ENCODE results near the gene GRM2.
A peak's percentile ranks its signal among the peaks of the same experiment; 100 is the strongest.

Gene GRM2

DNA sequence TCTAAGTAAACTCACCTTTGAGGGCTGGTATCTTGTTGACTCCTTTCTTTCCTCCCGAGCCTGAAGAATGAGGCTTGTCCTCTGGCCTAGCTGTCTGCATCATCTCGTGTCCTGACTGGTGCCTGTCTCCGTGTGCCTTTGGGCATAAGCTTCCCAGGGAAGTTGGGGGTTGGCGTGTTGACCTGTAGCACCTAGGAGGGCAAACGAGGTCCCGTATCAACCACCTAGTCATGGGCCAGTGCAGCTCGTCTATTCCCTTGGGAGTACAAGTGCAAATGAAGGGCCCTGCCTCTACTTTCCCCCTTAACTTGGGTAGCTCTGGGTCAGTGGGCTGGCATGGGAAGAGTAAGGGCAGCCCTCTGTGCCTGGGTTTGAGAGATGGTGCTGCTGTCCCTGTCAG is 27.1 kb upstream of the GRM2 start:
- POLR2A ChIA-PET (ENCODE audit: low non-redundant PET), result no interaction called here

DNA sequence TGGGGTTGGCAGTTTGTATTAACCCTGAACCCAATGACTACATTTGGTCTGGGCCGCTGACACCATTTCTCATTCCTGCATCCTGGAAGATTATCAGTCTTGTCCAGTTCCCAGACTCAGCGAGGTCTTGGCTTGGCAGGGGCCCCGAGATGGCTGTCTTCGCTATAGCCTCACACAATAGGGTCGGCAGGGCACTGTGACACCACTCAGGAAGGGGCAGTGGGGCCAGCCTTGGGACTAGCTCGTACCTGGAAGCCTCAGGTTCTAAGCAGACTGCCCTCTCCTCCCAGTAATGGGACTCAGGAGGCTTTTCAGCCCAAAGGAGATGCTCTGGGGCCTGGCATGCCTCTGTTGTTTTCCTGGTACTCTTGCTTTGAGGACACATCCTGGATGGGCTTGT is 26.7 kb upstream of the GRM2 start:
- CTCF ChIA-PET, result no interaction called here
- peak overlapping the region; percentile 82 for H3K27ac ChIP-seq
- TF ChIP-seq, protein P1, sequence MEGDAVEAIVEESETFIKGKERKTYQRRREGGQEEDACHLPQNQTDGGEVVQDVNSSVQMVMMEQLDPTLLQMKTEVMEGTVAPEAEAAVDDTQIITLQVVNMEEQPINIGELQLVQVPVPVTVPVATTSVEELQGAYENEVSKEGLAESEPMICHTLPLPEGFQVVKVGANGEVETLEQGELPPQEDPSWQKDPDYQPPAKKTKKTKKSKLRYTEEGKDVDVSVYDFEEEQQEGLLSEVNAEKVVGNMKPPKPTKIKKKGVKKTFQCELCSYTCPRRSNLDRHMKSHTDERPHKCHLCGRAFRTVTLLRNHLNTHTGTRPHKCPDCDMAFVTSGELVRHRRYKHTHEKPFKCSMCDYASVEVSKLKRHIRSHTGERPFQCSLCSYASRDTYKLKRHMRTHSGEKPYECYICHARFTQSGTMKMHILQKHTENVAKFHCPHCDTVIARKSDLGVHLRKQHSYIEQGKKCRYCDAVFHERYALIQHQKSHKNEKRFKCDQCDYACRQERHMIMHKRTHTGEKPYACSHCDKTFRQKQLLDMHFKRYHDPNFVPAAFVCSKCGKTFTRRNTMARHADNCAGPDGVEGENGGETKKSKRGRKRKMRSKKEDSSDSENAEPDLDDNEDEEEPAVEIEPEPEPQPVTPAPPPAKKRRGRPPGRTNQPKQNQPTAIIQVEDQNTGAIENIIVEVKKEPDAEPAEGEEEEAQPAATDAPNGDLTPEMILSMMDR (conservative IDR thresholded peaks at IDR 0.05; ENCODE audit: low read depth), result no peak
- POLR2A ChIA-PET (ENCODE audit: low non-redundant PET), result no interaction called here
- DNase-seq (ENCODE audit: low spot score), result no peak

More for the DNA sequence above, 27.1 kb upstream of the GRM2 start:
- no peak for DNase-seq (ENCODE audit: low spot score)
- peak overlapping the region; percentile 82 for H3K27ac ChIP-seq
- CTCF ChIA-PET, result interaction anchor here (1.3 kb wide), 1 partner anchor 178 kb away, joined by 3 read pairs; no protein-coding TSS in a partner anchor
- TF ChIP-seq, protein P1 (conservative IDR thresholded peaks at IDR 0.05; ENCODE audit: low read depth), result no peak

DNA sequence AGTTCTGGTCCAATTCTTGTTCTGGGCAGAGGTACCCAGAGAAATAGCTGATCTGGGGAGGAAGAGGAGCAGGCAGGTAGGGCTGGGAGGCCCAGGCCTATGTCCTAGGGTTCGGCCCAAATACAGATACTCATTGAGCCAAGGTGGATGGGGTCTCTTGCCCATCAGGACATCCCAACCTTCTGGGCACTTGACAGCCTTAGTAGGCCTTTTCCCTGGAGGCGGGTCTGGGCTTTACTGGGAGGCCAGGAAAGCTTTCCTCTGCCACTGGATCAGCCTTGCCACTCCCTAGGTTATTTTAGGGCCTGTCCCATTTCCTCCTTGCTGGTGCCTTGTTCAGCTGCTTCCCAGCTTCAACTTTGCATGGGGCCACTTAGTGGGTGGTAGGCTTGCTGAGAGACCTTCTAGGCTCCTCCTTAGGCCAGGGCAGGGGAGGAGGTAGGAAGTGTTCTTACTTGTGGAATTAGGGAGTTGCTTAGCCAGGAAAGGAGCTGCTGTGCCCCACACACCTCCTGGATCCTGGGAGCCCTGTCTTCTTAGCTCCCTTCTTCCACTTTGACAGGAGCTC is 26.1 kb upstream of the GRM2 start:
- ChIA-PET CTCF (interaction anchor here (0.7 to 2.0 kb wide), 2 partner anchors 141 to 179 kb away, joined by 3 to 10 read pairs; no protein-coding TSS in a partner anchor), POLR2A (ENCODE audit: low non-redundant PET) (no interaction called here)
- TF ChIP-seq, protein P1 (conservative IDR thresholded peaks at IDR 0.05; ENCODE audit: low read depth), result no peak
- no peak for DNase-seq (ENCODE audit: low spot score)
- H3K27ac ChIP-seq, result peak overlapping the region; percentile 82

DNA sequence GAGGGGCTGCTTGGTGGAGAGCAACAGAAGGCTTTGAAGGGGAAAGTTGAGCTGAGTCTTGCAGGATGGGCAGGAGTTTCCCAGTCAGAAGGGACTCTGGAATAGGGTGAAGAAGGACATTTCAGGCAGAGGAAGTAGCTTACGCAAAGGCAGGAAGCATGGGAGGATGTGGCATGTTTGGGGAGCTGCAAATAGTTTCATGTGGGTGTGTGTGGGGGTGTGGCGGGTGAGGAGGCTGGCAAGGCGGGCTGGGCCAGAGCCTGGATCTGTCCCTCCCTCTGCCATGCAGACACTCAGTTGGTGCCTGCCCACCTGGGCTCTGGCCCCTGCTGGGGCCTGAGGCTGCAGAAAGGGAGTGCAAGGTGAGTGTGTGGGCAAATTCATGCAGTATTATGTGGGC is 25.4 kb upstream of the GRM2 start:
- H3K27ac ChIP-seq, result peak overlapping the region; percentile 82
- peak; percentile 52 for DNase-seq (ENCODE audit: low spot score)

DNA sequence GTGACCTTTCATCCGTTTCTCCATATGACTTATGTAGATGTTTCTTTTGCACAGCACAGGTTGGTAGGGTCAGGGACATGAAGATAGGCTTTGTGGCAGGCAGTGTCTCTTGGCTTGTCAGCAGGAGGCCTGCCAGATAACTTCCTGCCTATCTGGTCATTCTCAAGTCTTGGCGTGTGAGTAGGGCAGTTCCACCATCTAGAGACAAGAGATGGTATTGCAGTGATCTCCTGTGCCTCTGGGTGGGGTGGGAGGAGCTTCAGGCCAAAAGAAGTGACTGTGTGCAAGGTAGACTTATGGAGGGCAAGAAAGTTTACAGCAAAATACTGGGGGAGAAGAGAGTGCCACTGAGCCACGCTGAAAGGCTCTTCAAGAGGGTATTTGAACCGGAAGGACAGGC is 24.8 kb upstream of the GRM2 start:
- CTCF ChIA-PET, result interaction anchor here (0.6 to 2.0 kb wide), 9 partner anchors 9 to 180 kb away, joined by 3 to 10 read pairs (median 3); partner anchors contain the start of gene TEX264
- peak overlapping the region; percentile 82 for H3K27ac ChIP-seq
- TF ChIP-seq, protein P1 (conservative IDR thresholded peaks at IDR 0.05; ENCODE audit: low read depth), result peak; percentile 83
- POLR2A ChIA-PET (ENCODE audit: low non-redundant PET), result interaction anchor here (0.5 kb wide), 1 partner anchor 18 kb away, joined by 7 read pairs; no protein-coding TSS in a partner anchor
- peak; percentile 85 for DNase-seq (ENCODE audit: low spot score)

More for the DNA sequence above, 25.4 kb upstream of the GRM2 start:
- ChIA-PET CTCF (interaction anchor here (0.7 to 2.0 kb wide), 4 partner anchors 11 to 179 kb away, joined by 3 to 10 read pairs (median 6); partner anchors contain the start of gene TEX264), POLR2A (ENCODE audit: low non-redundant PET) (interaction anchor here (0.5 kb wide), 1 partner anchor 17 kb away, joined by 7 read pairs; no protein-coding TSS in a partner anchor)
- TF ChIP-seq, protein P1 (conservative IDR thresholded peaks at IDR 0.05; ENCODE audit: low read depth), result no peak

DNA sequence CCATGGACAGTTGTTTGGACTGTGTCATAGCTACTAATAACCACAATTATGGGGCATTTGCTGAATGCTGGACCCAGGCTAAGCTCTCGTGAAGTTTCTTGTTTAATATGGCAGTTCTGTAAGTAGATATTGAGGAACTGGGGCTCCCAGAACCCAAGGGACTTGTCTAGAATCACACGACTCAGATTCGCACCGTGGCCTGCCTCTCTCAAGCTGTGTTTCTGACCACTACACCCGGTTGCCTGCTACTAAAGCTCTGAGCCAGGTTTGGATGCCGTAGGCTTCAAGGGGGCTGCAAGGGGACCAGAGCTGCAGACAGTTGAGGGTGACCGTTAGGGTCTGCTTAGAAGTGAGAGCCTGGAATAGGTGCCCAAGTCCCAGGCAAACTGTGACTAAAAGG is 24.3 kb upstream of the GRM2 start:
- DNase-seq (ENCODE audit: low spot score), result no peak
- CTCF ChIA-PET, result interaction anchor here (0.6 to 2.0 kb wide), 9 partner anchors 9 to 180 kb away, joined by 3 to 10 read pairs (median 3); partner anchors contain the start of gene TEX264
- TF ChIP-seq, protein P1 (conservative IDR thresholded peaks at IDR 0.05; ENCODE audit: low read depth), result no peak
- H3K27ac ChIP-seq, result peak overlapping the region; percentile 82; the same call in 1 of the 2 replicates
- POLR2A ChIA-PET (ENCODE audit: low non-redundant PET), result no interaction called here
